COLO668 (cell line): Measurements from ENCODE around the gene SMAD1.
"Not testable (repeated sequence)": the region's sequence is repeated elsewhere in the genome, so short reads cannot be mapped to it uniquely, and the experiment has no call there.

Experiments used
- DNase-seq: peaks from one replicate; lab custom pipeline; 2025; ENCODE audit not compliant: unreplicated experiment; lab: John Stamatoyannopoulos, UW

The SMAD1 gene

DNA sequence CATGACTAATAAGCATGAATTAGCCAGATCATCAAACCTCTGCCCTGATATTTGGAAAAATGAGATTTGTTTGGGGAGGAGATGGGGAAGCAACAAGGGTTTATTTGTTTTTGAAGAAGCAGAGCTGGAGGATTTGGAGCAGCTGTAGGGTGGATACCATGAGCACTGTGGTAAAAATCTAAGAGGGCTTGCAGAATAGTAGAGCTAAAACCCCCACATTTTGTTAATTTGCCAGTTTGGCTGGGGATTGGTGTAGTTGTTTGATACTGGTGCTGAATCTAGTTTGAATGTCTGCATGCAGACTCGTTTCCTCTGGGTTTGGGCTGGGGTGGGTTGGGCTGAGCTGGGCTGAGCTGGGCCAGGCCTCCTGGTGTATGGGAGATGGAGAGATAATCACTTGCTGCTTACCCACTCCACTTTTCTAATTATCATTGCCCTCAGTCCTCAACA lies 43.7 kb downstream of the SMAD1 start:
- DNase-seq: no peak

DNA sequence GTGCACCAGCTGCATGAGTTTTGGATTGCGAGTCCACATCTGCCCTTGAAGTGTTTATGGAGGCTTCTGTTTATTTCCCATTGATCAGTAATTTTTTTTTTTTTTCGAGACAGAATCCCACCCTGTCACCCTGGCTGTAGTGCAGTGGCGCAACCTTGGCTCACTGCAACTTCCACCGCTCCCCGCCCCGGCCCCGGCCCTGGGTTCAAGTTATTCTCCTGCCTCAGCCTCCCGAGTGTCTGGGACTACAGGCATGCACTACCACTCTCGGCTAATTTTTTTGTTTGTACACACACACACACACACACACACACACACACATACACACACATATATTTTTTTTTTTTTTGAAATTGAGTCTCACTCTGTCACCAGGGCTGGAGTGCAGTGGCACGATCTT lies 46.1 kb downstream of the SMAD1 start:
- no peak for DNase-seq

DNA sequence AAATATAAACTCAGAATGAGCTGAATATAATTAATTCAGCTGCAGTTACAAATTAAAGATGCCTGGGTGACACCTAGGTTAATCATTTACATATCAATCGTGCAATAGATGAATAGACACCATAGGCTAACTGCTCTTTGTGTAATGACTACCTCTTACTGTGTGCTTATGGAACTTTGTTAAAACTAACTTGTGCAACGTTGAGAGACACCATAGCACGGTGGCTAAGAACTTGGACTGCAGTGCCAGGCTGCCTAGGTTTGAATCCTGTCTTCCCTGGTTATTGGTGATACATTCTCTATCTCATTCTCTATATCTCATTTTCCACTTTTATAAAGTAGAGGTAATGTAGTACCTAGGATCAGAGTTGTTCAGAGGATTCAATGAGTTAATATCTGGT lies 46.9 kb downstream of the SMAD1 start:
- DNase-seq: no peak

DNA sequence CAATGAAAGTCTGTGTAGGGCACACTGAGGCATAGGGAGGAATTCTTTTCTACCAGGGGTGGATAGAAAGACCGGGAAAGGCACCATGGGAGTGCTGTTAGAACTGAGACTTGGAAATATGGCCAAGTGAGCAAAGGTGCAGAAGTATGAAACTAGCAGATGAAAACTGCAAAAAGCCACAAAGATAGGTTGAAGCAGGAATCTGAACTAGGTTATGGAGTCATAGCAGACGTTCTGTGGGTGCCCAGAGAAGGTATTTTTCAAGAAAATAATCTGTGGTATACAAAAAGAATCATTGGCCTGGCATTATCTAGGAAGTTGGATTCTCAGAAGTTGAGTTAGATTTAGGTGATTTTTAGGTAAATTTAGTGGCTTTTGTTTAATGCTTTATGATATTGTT lies 48.5 kb downstream of the SMAD1 start:
- no peak for DNase-seq

DNA sequence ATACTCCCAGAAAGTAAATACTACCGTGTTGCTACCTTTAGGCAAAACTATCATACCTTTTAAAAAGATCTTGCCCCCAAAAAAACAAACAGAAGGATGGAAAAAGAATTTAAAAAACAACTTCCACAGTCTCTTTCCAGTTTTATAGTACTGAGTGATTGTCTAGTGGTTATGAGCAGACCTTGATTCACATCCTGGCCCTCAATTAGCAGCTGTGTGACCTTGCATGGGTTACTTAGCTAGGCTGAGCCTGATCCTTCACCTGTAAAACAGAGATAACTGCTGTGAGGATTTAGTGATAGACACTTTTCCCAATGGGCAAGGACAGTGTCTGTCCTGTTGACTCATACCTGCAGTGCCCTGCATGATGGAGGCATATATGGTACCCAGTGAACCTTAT lies 49.0 kb downstream of the SMAD1 start:
- no peak for DNase-seq

DNA sequence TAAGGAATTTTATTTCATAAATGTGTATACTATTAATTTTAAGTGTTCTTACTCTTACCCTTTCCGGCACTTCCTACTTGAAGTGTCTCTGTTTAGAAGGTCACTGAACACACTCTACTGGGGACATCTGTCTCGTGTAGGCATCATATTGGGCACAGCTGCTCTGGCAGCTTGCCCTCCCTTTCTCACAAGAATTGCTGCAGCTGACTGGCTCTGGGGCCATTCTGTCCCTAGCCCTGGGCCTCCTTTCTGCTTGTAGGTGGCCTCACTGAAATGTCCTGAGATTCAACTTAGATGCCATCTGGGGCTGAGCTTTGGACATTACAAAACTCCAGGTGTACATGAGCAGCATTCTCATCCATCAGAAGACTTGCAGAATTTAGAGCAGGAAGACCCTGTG lies 49.6 kb downstream of the SMAD1 start:
- DNase-seq: no peak

DNA sequence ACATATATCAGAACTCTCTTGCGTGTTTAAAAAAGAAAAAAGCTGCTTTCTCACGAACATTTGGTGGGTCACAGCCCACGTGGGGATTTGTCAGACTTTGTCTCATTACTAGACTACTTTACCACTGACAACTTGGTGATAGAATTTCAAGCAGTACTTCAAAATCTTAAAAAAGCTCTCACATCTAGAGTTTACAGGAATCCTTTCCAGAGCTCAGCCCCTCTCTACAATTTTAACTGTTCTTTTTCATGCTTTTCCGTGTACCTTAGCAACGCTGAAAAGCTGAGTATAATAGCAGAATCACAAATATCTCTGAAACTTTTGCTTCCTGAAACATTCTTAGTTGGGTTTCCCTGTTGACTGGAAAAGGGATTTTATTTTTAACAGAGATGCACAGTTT lies 50.2 kb downstream of the SMAD1 start:
- DNase-seq: no peak

DNA sequence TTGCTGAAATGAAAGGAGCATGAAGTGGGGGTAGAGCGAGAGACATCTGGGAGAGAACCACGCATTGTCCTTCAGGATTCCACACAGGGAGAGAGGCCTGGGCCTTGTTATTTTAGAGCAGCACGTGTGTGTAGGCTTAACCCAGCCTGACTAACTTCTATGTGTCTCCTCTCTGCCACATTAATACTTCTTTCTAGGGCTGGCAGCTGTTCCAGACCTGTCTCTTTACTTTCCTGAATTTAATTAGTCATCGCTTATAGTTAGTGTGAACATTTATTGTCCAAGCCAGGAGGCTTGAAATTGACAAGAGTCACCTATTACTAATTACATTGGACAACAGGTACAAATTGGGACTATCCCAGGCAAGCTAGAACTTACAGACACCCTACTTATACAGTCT lies 51.3 kb downstream of the SMAD1 start:
- no peak for DNase-seq

DNA sequence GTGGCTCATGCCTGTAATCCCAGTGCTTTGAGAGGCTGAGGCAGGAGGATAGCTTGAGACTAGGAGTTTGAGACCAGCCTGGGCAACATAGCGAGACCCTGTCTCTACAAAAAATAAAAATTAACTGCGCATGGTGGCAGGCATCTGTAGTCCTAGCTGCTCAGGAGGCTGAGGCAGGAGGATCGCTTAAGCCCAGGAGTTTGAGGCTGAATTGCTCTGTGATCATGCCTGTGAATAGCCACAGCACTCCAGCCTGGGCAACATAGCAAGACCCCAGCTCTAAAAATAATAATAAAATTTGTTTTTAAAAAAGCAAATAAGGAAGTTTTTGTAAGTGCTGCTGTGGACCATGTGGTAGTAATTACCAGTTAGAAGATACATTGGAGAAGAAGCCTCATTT lies 51.8 kb downstream of the SMAD1 start:
- not testable (repeated sequence) for DNase-seq

DNA sequence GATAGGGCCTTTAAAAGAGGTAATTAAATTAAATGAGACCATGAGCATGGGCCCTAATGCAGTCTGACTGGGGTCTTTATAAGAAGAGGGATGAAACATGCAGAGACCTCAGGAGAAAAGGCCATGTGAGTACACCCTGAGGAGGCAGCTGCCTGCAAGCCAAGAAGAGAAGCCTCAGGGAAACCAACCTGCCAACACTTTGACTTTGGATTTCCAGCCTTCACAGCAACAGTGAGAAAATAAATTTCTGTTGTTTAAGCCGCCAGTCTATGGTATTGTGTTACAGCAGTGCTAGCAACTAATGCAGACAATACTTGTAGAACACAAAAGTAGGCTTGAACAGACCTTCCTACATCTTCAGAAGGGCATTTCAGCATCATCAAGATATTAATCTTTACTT lies 52.3 kb downstream of the SMAD1 start:
- no peak for DNase-seq

DNA sequence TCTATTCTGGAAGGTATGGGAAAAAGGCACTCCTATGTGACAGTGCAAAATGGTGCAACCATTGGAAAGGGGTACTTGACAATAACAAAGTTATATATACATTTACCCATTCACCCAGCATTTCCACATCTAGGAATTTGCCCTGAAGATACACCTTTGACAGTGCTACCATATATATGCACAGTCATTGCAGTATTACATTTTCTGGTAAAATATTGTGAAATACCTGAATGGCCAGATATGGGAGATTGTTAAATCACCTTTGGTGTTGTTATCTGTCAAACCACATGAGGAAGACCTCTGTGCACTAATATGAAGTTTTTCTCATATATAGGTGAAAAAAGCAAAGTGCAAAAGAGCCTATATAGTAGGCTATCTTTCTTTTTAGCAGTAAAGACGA lies 53.5 kb downstream of the SMAD1 start:
- no peak for DNase-seq

DNA sequence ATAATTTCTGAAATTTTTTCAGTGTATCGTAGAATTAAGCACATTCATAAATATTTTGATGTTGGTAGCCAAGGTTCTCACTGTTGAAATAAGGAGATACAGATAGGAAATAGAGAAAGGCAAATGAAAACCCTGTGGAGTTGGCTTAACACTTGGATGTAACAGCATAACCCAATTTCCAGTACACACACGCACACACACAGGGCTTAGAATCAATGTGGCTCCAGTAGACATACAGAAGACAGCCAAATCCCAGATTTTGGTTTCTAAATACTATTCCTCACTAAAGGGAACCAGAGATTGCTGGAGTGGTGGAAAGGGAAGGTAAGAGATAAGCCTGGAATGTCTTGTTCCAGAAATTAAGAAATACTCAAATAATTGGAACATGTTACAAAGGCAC lies 54.4 kb downstream of the SMAD1 start:
- DNase-seq: no peak

DNA sequence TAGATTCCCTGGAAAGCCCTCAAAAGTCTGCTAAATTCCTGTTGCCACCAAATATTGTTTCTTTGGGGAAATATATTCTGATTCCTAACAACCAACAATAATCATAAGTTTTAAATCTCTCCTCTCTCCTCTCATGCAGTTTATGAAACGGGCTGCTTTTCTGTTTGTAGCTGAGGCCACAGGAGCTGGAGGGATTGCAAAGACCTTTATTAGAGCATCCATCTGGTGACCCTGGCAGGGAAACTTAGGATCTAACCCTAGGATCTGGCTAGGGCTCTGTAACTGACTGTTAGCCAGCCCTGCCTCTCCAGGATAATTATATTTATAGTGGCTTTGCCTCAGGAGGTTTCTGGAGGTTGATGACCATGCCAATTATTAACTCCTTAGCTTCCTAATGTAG lies 56.9 kb downstream of the SMAD1 start:
- no peak for DNase-seq

DNA sequence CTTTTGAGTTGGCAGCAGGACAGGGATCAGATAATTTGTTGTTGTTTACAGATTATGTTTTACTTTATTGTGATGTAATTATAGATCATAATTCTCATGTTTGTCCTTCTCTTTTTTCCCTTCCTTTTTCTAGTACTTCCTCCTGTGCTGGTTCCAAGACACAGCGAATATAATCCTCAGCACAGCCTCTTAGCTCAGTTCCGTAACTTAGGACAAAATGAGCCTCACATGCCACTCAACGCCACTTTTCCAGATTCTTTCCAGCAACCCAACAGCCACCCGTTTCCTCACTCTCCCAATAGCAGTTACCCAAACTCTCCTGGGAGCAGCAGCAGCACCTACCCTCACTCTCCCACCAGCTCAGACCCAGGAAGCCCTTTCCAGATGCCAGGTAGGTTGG lies 58.0 kb downstream of the SMAD1 start:
- no peak for DNase-seq

DNA sequence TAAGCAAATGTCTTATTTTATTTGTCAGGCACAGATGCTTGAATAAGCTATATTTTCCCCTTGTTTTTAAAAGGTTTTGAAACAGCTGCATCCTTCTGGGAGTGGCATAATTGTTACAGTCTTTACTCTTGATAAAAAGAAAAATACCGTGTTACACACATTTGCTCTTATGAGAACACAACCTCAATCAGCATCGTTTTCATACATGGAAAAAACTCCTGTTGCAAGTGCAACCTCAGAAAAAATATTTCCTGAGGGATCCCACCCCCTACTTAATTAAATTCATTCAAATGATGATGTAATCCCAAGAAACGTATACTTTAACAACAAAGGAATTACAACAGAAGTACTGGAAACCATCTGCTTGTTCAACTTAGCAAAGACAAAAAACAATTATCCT lies 58.6 kb downstream of the SMAD1 start:
- no peak for DNase-seq

DNA sequence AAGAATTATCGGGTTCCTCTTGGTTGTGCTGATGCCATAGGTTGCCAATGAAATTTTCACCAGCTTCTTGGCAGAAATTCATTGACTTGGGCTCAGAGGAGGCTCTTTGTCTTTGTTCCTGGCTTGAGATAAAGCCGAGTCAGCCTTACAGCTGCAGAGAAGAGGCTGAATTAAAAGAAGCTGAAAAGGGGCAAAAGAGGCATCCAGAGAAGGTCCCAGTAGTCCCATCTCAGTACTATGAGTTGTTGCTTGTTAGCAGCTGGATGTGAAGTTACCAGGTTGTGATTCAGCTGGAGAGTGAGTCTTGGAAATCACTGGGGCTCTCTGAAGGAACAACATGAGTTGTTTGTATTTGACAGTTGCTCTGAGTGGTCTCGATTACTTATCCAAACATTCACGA lies 59.7 kb downstream of the SMAD1 start:
- no peak for DNase-seq

DNA sequence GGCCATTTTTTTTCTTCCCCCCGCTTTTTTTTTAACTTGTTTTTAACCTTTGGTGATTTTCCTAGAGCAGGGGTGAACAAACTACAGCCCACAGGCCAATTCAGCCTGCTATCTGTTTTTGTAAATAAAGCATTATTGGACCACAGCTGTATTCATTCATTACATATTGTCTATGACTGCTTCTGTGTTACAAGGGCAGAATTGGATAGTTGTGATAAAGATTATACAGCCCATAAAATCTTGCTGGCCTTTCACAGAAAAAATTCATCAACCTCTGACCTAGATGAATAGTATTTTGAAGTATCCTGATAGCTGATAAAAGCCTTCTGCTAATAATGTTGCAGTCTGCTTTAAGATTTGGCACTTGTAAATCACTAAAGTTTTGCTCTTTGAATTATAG lies 63.4 kb downstream of the SMAD1 start:
- DNase-seq: no peak

DNA sequence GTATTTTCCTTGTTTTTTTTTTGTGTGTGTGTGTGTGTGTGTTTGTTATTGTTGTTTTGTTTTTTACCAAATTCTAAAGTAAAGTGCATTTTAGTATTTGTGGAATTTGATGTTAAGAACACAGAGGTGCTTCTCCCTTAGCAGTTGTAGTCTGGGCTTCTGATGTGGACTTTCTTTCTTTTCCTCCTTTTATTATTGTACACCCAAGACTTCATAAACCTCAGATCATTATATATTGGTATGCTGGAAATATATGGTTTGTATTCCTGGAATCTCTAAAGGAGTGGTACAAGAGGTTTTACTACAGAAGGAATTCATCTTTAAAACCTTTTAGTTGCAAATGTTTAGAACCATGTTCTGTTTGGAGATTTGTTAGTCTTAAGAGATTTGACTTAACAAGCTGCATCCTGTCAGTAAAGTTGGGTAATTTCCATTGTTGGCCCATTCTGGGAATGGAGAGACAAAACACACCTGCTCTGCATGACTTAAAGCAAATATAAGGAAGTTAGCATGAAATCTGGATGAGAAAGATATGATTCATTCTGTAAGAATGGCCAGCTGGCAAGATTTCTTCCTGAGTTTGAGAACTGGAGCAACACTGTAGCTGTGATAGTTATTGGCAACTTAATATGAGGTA lies 64.0 kb downstream of the SMAD1 start:
- no peak for DNase-seq

DNA sequence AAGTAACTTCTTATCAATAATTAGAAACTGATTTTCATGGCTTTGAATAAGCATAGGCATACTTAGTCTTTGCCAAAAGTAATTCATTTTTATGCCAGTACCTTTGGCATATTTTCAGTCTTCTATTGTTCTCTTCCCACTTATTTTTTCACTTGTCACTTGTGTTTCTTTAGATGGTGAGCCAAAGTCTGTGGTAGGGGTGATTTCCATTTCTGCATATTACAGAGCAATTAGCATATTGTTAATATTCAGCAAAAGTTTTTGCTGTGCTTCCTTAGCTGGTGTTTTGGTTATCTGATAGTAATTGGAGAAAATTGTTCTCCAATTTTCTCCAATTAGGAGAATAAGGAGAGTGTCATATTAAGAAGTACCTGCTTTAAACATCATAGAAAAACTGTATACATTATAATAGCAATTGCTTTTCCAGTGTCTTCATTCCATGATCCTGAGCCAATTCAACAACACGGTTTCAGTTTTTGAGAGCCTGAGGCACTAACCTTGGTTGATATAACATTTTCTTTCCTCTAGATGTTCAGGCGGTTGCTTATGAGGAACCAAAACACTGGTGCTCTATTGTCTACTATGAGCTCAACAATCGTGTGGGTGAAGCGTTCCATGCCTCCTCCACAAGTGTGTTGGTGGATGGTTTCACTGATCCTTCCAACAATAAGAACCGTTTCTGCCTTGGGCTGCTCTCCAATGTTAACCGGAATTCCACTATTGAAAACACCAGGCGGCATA lies 64.7 kb downstream of the SMAD1 start:
- DNase-seq: no peak

DNA sequence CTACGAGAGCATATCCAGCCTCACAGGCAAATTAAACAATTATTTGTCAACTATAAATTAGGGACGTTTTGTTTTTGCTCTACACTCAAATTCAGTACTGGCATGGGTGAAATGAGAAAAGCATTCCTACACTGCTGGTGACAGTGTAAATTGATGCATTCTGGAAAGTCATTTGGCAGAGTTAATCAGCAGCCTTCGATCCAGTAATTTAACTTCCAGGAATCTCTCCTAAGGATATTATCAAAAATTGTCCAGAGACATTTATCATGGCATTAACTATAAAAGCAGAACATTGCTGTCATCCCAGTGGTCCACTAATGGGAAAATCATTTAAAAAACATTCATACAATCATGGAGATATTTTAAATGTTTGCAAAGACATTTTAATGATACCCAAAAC lies 70.0 kb downstream of the SMAD1 start:
- no peak for DNase-seq

DNA sequence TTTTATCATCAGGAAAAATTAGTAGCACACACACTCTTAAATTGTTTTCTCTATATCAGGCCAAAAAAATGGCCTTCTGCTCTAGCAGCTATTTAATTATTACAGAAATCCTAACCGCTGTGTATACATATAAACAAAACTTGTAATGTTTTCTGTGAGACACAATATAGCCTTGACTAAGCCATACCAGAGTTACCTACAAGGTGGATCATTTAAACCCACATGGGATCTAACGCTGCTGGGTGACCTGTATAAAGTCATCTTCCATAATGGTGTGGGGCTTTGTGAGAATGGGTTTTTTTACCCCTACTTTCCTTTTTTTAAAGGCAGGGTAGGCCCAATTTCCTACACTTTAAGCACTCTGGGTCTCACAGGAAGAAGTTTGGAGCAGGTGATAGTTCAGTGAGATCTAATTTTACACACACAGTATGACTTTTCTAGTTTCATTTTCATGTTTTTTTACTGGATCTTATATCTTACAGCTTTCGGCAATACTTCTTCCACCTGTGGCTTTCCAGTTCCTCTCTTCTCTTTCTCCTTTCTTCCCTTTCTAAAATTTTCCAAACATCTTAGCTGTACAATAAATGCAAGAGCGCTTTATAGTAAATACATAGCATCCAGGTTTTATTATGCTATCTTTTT lies 70.6 kb downstream of the SMAD1 start:
- DNase-seq: no peak

DNA sequence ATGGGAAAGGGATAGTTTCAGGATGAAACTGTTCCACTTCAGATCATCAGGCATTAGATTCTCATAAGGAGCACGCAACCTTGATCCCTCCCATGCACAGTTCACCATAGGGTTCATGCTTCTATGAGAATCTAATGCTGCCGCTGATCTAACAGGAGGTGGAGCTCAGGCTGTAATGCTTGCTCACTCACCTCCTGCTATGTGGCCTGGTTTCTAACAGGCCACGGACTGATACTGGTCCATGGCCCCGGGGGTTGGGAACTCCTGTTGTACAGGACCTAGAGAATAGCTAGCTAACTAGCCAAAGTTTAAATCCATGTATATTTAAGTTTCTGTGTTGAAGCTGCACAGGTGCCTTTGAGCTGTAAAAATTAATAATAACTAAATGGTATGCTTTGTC lies 71.7 kb downstream of the SMAD1 start:
- DNase-seq: no peak

DNA sequence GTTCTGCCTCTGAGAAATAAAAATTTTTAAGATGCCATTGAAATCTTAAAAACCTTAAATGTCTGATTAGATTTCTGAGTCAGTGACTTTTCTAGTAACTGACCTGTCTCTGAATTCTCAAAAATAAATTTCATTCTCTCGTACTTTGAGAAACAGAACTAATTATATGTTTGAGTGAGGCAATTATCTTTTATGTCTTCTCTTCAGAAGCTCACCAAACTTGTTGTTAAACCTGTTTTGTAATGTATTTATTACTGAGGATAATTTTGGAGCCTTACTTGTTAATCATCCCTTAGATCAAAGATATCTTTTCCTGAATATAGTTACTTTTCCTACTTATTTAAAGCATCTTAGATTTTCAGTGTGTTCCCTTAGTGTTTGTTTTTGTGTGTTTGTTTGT lies 73.0 kb downstream of the SMAD1 start:
- DNase-seq: no peak
